HG02884 (cell line): ENCODE measurements around the gene CD247.
"Not testable (repeated sequence)": the region's sequence is repeated elsewhere in the genome, so short reads cannot be mapped to it uniquely, and the experiment has no call there.

Experiments
- ATAC-seq: cut with Tn5 transposase; IDR thresholded peaks from one replicate; pipeline ENCODE4 v1.9.1; 2021; ENCODE audit warnings: mild to moderate bottlenecking, moderate library complexity; ENCODE audit not compliant: unreplicated experiment

Gene CD247

GRCh38 chr1:167518331-167518700 lies at the start of gene CD247:
Gene CD247 (minus strand): TSS chr1:167518529. CDS start chr1:167518465, 64 bp downstream.
- ATAC-seq: no peak

GRCh38 chr1:167567663-167568062 lies 49.3 kb upstream of the CD247 start:
- ATAC-seq: no peak

- no peak for ATAC-seq
These were observed 48.4 kb upstream of the CD247 start for GRCh38 chr1:167566766-167567165.

- ATAC-seq: no peak
These were observed 47.6 kb upstream of the CD247 start for GRCh38 chr1:167565922-167566321.

GRCh38 chr1:167564612-167565270 lies 46.4 kb upstream of the CD247 start:
- ATAC-seq: no peak

- ATAC-seq: no peak
These were observed 45.4 kb upstream of the CD247 start for GRCh38 chr1:167563579-167564246.

- no peak for ATAC-seq
These were observed 44.4 kb upstream of the CD247 start for GRCh38 chr1:167562702-167563101.

GRCh38 chr1:167561753-167562152 lies 43.4 kb upstream of the CD247 start:
- ATAC-seq: no peak

- ATAC-seq: no peak
These were observed 37.8 kb upstream of the CD247 start for GRCh38 chr1:167555971-167556714.

GRCh38 chr1:167555072-167555471 lies 36.7 kb upstream of the CD247 start:
- ATAC-seq: not testable (repeated sequence)

GRCh38 chr1:167554028-167554779 lies 35.9 kb upstream of the CD247 start:
- ATAC-seq: peak; percentile 15

GRCh38 chr1:167553136-167554027 lies 35.1 kb upstream of the CD247 start, which contains the start of gene CREG1:
Gene CREG1 (minus strand): TSS chr1:167553762.
- peak; percentile 96 for ATAC-seq

- no peak for ATAC-seq
These were observed 33.0 kb upstream of the CD247 start for GRCh38 chr1:167551362-167551761.

GRCh38 chr1:167548059-167548932 lies 30.0 kb upstream of the CD247 start:
- no peak for ATAC-seq

- ATAC-seq: no peak
These were observed 28.6 kb upstream of the CD247 start for GRCh38 chr1:167546935-167547334.

GRCh38 chr1:167545349-167545748 lies 27.0 kb upstream of the CD247 start:
- no peak for ATAC-seq

GRCh38 chr1:167544447-167545093 lies 26.2 kb upstream of the CD247 start:
- ATAC-seq: no peak

GRCh38 chr1:167543199-167543990 lies 25.1 kb upstream of the CD247 start:
- no peak for ATAC-seq
